ENCODE data around the gene MRM1.

Gene MRM1

GRCh38 chr17:36632916-36633771, 31.8 kb downstream of the MRM1 start:
- no peak for DNase-seq

GRCh38 chr17:36640346-36640745, 39.0 kb downstream of the MRM1 start:
- DNase-seq, result no peak

GRCh38 chr17:36640836-36641235, 39.5 kb downstream of the MRM1 start:
- no peak for DNase-seq

GRCh38 chr17:36641331-36641876, 40.0 kb downstream of the MRM1 start:
- no peak for DNase-seq

- DNase-seq, result no peak
These were observed 40.8 kb downstream of the MRM1 start for GRCh38 chr17:36641877-36642845.

GRCh38 chr17:36643086-36643685, 41.8 kb downstream of the MRM1 start:
- no peak for DNase-seq

GRCh38 chr17:36645422-36645821, 44.0 kb downstream of the MRM1 start:
- no peak for DNase-seq

- no peak for DNase-seq
These were observed 46.3 kb downstream of the MRM1 start for GRCh38 chr17:36647636-36648035.

GRCh38 chr17:36650096-36650775, 48.9 kb downstream of the MRM1 start:
- no peak for DNase-seq

- no peak for DNase-seq
These were observed 52.0 kb downstream of the MRM1 start for GRCh38 chr17:36653374-36653773.

GRCh38 chr17:36653856-36654255, 52.5 kb downstream of the MRM1 start:
- DNase-seq, result no peak

GRCh38 chr17:36655726-36656125, 54.3 kb downstream of the MRM1 start:
- DNase-seq, result no peak

- DNase-seq, result no peak
These were observed 56.0 kb downstream of the MRM1 start for GRCh38 chr17:36657390-36657762.

- no peak for DNase-seq
These were observed 56.5 kb downstream of the MRM1 start for GRCh38 chr17:36657763-36658490.
